Brain microvascular endothelial cell (primary cell): ENCODE results near the gene GLRX5.

Source experiments
- DNase-seq: peaks from one replicate; pipeline ENCODE4 v3.0.0-alpha.2; 2020
- H3K27ac ChIP-seq: fragments of 250-450 bp; sonication (Bioruptor Pico); 2 replicates; pipeline ENCODE4 v1.5.1; 2020; ENCODE audit warnings: mild to moderate bottlenecking, moderate library complexity
- H3K27me3 ChIP-seq: fragments of 250-450 bp; sonication (Bioruptor Pico); replicated peaks from 2 replicates; pipeline ENCODE4 v1.5.1; 2020; ENCODE audit warnings: mild to moderate bottlenecking
- H3K36me3 ChIP-seq: fragments of 250-450 bp; sonication (Bioruptor Pico); replicated peaks from 2 replicates; pipeline ENCODE4 v1.5.1; 2020; ENCODE audit warnings: mild to moderate bottlenecking
- H3K4me3 ChIP-seq: 2 replicates; pipeline ENCODE4 v1.5.1; 2011; ENCODE audit warnings: low read depth, mild to moderate bottlenecking, control low read depth, low read length, moderate library complexity
- in situ Hi-C: cut with HindIII; loops from 2 replicates; pipeline ENCODE4 v1.10.0; 2017; ENCODE audit warnings: low sequenced_read_pairs, low pct_ligation_motif_present
- TF ChIP-seq, protein P1 (sequence below): IDR thresholded peaks from 2 replicates; pipeline ENCODE4 v1.5.1; 2011; ENCODE audit warnings: low read depth, mild to moderate bottlenecking, moderate library complexity, low read length, control low read depth, inconsistent platforms; ENCODE audit errors: missing control alignments

Gene GLRX5

DNA sequence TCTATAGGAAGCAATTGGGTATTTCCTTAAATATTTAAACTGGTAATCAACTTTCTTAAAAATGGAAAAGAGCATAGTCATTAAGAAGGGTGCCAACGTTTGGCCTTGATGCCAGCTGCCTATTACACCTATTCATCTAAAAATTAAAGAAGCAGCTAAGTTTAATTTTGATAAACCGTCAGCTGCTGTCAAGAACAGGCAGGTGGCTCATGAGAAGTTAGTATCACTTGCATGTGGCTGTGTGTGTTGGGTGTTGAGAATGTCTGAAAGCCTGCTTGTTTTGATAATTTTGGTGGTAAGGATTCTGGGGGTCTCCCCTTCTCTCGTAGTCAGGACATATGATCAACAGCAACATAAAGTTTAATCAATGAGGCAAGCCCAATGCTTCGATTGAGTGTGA is 6.5 kb downstream of the GLRX5 start:
- DNase-seq: no peak
- H3K4me3 ChIP-seq: no peak overlapping the region
- no peak overlapping the region for H3K27ac ChIP-seq
- no peaks in the 10 kb centered on the region for H3K27me3 ChIP-seq
- TF ChIP-seq, protein P1, sequence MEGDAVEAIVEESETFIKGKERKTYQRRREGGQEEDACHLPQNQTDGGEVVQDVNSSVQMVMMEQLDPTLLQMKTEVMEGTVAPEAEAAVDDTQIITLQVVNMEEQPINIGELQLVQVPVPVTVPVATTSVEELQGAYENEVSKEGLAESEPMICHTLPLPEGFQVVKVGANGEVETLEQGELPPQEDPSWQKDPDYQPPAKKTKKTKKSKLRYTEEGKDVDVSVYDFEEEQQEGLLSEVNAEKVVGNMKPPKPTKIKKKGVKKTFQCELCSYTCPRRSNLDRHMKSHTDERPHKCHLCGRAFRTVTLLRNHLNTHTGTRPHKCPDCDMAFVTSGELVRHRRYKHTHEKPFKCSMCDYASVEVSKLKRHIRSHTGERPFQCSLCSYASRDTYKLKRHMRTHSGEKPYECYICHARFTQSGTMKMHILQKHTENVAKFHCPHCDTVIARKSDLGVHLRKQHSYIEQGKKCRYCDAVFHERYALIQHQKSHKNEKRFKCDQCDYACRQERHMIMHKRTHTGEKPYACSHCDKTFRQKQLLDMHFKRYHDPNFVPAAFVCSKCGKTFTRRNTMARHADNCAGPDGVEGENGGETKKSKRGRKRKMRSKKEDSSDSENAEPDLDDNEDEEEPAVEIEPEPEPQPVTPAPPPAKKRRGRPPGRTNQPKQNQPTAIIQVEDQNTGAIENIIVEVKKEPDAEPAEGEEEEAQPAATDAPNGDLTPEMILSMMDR: no peak
- no peaks in the 10 kb centered on the region for H3K36me3 ChIP-seq
- in situ Hi-C loops: no loop called here

DNA sequence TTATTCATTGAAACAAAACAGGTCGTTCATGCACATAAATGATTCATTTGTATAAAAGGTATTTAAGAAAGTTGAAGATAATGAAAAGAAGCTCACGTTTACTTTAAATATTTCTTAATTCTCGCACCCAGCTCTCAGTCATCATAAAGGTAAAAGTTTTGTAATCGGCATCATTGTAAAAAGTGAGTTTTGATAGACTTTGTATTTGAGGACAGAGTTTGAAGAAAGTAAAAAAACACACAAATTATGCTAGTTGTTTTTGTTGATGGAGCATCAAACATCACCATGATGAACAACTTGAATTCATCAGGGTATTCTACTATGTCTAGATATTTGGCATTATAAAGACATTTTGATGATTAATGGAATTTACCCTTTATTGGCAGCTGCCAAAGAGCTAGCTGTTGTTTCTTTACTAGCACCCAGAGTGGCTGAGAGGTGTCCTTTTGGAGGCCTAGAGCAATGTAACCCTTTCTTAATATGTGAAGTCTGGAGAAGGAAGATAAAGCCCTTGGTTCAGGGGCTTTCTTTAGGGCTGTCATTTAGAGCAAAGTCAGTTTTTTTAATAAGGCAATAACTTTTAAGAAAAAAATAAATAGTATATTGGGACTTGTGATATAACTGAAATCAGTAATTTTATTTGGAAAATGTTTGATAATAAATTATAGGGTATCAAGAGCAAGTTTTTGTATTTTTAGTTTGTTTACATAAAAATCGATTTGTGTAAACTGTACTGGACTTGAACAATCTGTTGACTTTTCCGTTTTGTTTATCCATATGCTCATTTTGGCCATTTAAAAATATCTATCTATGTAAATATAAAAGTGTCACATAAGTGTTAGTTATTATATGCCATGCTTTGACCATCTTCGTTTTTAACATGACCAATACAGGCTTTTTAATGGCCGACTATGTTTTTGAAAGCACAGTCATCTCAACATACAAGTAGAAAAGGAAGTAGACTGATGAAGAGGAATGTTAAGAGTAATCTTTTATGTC is 7.4 kb downstream of the GLRX5 start:
- H3K4me3 ChIP-seq: no peak overlapping the region
- H3K27me3 ChIP-seq: no peaks in the 10 kb centered on the region
- H3K27ac ChIP-seq: no peak overlapping the region
- H3K36me3 ChIP-seq: no peaks in the 10 kb centered on the region
- in situ Hi-C loops: no loop called here
- DNase-seq: no peak
- TF ChIP-seq, protein P1: no peak

DNA sequence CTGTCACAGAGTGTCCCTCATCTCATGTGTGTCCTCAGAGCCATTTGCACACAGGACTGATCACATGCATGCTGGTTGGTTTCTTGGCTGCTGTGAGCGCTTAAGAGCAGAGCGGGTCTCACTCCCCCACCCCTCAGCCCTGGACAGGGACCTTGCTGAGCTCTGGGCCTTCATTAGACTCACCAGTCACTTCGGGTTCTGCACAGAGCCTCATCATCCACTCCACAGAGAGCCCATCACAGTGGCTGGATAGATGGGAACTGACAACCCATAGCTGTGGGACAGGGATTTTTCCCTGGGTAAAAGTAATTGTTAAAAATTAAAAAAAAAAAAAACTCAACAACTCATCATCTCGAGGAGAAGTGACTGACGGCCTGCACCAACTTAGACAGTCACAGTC is 8.2 kb downstream of the GLRX5 start:
- TF ChIP-seq, protein P1: no peak
- no peaks in the 10 kb centered on the region for H3K27me3 ChIP-seq
- H3K4me3 ChIP-seq: no peak overlapping the region
- in situ Hi-C loops: no loop called here
- no peak overlapping the region for H3K27ac ChIP-seq
- no peaks in the 10 kb centered on the region for H3K36me3 ChIP-seq
- no peak for DNase-seq

DNA sequence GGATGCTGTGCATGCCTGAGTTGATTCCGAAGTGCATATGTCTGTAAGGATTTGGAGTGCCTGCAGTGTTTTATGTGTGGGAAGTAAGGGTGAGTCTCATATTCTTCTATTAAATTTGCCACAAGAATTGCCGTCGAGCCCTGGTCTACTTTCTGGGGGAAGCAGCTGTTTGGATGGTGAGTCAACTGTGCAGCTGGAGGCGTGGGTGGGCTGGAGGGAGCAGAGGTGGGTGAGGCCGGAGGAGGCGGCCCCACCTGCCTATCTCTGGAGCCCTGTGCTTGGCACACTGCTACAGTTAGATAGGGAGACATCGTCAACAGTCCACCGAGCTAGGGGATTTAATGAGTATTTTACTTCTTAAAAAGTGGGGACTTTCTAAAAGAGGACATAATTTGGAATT is 9.7 kb downstream of the GLRX5 start:
- Histone ChIP-seq H3K4me3 (no peak overlapping the region), H3K27ac (peak overlapping the region; percentile 87), H3K36me3 (no peaks in the 10 kb centered on the region), H3K27me3 (no peaks in the 10 kb centered on the region)
- TF ChIP-seq, protein P1: no peak
- DNase-seq: peak; percentile 63
- in situ Hi-C loops: no loop called here

DNA sequence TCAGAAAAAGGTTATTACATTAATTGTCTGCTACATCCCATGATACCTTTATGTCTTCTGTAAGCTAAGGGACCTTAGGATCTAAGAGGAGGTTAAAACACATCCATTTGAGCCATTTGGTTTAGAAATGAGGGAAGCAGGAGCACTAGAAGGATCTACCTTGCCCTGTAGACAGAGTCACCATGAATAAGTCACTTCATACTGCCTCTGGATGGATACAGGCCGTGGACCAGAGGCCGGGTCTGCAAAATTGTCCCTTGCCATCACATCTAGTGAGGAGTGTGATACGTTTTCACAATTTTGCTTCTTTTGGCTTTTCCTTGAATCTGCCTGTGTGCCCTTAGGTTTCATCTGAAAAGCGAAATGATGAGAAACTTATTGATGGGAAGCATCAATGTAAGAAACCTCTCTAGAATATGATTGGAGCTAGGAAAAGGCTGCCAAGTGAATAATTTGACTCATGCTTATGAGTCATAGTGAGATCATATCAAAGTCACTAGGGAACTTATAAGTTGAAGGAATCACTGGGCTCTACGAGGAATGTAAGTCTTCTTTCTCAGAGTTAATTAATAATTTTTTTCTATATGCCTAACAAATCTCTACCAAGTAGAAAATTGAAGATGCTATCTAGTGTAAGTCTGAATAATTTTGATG is 10.8 kb downstream of the GLRX5 start:
- Histone ChIP-seq H3K4me3 (no peak overlapping the region), H3K27ac (peak overlapping the region; percentile 87), H3K27me3 (no peaks in the 10 kb centered on the region), H3K36me3 (no peaks in the 10 kb centered on the region)
- in situ Hi-C loops: no loop called here
- TF ChIP-seq, protein P1: no peak
- DNase-seq: peak; percentile 80
